NOMO-1 treated with DMSO at 0.1 percent for 48 hours (cell line): ENCODE data around the gene MGAT4A.
A peak's percentile ranks its signal among the peaks of the same experiment; 100 is the strongest.
"Not testable (repeated sequence)": the region's sequence is repeated elsewhere in the genome, so short reads cannot be mapped to it uniquely, and the experiment has no call there.

Experiments
- DNase-seq: peaks from one replicate; lab custom pipeline; 2025; ENCODE audit not compliant: unreplicated experiment; lab: John Stamatoyannopoulos, UW

The MGAT4A gene

GRCh38 chr2:98664323-98664722 is 66.6 kb downstream of the MGAT4A start:
- peak; percentile 95 for DNase-seq

GRCh38 chr2:98663511-98664090 is 67.3 kb downstream of the MGAT4A start:
- DNase-seq: peak; percentile 6

GRCh38 chr2:98659491-98659840 is 71.5 kb downstream of the MGAT4A start:
- not testable (repeated sequence) for DNase-seq

DNA sequence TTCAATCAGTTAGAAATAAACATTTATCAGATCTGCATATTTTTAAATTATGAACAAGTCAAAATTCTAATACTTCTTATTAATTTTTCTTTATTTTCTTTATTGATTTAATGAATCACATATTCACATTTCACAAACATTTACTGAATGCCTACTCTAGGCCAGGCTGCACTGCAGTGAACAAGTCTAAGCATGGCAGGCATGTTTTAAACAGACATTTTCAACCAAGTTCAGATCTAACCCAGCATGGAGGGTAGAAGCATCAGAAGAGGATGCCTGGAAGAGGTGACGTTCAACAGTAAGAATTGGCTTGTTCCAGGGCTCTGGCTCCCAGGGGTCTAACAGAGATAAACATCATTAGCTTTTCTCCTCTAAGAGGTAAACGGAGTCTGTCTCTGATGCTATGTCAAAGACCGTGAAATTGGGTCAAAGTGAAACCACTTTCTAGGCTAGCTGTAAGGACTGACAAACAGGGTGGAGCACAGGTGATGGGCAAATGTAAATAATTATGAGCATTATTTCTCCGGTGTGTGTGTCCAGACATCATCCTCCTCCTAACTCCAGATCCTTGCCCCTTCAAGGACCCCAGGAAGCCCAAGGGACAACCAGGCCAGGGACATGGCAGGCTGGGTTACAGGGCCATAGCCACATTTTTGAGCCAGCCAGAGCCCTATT is 72.0 kb downstream of the MGAT4A start:
- no peak for DNase-seq

GRCh38 chr2:98656800-98657199 is 74.1 kb downstream of the MGAT4A start:
- DNase-seq: peak; percentile 87

GRCh38 chr2:98654699-98655495 is 76.0 kb downstream of the MGAT4A start:
- DNase-seq: peak; percentile 57

GRCh38 chr2:98650998-98651397 is 79.9 kb downstream of the MGAT4A start:
- DNase-seq: no peak

GRCh38 chr2:98649992-98650375 is 80.9 kb downstream of the MGAT4A start:
- DNase-seq: no peak

GRCh38 chr2:98649135-98649991 is 81.6 kb downstream of the MGAT4A start:
- DNase-seq: peak; percentile 82

GRCh38 chr2:98648451-98648850 is 82.5 kb downstream of the MGAT4A start:
- DNase-seq: no peak

DNA sequence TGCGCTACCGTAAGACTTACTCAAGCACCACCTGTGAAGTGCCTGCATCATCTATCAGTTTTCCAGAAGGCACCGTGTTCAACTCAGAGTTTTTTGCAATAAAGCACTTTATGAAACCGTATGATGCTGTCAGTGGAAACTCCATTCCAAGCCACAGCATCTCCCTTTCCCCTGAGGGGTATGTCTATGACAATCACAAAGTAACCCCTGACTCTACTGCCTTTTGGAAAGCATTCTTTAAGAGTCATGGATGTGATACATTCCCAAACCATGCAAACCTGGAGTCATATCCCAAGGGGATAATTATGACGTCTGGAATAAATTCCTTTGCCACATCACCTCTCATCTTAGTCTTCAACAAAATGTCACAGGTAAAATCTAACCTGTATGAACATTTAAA is 83.3 kb downstream of the MGAT4A start:
- DNase-seq: no peak

GRCh38 chr2:98643496-98644100 is 87.3 kb downstream of the MGAT4A start:
- peak; percentile 30 for DNase-seq

- DNase-seq: no peak
Observed at GRCh38 chr2:98637401-98638147, 93.4 kb downstream of the MGAT4A start.

GRCh38 chr2:98634406-98635092 is 96.4 kb downstream of the MGAT4A start:
- no peak for DNase-seq

- DNase-seq: no peak
Observed at GRCh38 chr2:98632351-98632750, 98.6 kb downstream of the MGAT4A start.

GRCh38 chr2:98623657-98624056 is 107.3 kb downstream of the MGAT4A start:
- DNase-seq: no peak

DNA sequence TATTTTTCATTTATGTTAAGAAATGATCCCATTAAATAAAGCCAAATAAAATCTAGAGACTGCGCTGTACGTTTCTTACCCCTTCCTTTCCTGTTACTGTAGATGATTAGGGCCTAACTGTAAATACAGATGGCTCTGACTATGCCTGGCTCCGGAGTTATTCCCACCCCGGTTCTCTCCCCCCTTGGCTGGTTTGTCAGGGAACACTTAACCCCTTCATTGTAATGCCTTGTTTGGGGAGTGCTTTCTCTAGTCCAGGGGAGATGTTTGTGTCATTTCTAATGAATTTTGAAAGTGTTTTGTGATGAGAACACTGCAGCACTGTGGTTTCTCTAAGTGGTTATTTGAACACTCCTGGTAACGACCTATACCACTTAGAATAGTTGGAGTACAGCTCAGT is 113.8 kb downstream of the MGAT4A start:
- no peak for DNase-seq

GRCh38 chr2:98615481-98615880 is 115.5 kb downstream of the MGAT4A start:
- no peak for DNase-seq

GRCh38 chr2:98614024-98614739 is 116.8 kb downstream of the MGAT4A start:
- no peak for DNase-seq
